ENCODE data around the gene PCBP3.
"Not testable (repeated sequence)": the region's sequence is repeated elsewhere in the genome, so short reads cannot be mapped to it uniquely, and the experiment has no call there.

The PCBP3 gene

DNA sequence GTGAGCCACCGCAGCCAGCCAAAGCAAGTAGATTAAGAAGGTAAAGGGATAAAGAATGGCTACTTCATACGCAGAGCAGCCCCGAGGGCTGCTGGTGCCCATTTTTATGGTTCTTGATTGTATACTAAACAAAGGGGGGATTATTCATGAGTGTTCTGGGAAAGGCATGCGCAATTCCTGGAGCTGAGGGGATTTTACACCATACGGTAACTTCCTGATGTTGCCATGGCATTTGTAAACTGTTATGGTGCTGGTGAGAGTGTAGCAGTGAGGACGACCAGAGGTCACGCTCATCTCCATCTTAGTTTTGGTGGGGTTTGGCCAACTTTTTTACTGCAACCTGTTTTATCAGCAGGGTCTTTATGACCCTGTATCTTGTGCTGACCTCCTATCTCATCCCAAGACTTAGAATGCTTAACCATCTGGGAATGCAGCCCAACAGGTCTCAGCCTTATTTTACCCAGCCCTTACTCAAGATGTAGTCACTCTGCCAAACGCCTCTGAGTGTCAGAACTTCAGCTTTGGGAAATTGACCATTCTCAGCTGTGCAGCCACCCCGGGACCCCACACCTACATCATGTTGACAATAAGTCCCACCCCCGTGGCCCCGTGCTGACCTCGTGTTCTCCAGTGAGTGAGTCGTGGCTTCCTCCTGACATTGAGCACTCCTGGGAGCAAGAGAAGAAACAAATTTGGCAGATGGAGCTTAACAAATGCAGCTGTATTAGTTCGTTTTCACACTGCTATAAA lies 188.6 kb downstream of the PCBP3 start:
- no peak overlapping the region for H3K4me3 ChIP-seq (ENCODE audit: low read depth in 1 of 2, low read length in 2 of 2)
- no peak for TF ChIP-seq EZH2 (IDR thresholded peaks at IDR 0.05; ENCODE audit: borderline replicate concordance, low read depth, low read length, severe bottlenecking)
- TF ChIP-seq, protein P1, sequence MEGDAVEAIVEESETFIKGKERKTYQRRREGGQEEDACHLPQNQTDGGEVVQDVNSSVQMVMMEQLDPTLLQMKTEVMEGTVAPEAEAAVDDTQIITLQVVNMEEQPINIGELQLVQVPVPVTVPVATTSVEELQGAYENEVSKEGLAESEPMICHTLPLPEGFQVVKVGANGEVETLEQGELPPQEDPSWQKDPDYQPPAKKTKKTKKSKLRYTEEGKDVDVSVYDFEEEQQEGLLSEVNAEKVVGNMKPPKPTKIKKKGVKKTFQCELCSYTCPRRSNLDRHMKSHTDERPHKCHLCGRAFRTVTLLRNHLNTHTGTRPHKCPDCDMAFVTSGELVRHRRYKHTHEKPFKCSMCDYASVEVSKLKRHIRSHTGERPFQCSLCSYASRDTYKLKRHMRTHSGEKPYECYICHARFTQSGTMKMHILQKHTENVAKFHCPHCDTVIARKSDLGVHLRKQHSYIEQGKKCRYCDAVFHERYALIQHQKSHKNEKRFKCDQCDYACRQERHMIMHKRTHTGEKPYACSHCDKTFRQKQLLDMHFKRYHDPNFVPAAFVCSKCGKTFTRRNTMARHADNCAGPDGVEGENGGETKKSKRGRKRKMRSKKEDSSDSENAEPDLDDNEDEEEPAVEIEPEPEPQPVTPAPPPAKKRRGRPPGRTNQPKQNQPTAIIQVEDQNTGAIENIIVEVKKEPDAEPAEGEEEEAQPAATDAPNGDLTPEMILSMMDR (IDR thresholded peaks at IDR 0.05; ENCODE audit: borderline replicate concordance, extremely low read depth, low read length, poor library complexity, severe bottlenecking) = no peak
- ATAC-seq (ENCODE audit: insufficient read depth, low read depth) (no peak), DNase-seq (no peak)
- H3K27ac ChIP-seq (ENCODE audit: low read length) = no peak overlapping the region
- H3K27me3 ChIP-seq (ENCODE audit: insufficient read depth, low read length, poor library complexity) = no peaks in the 10 kb centered on the region
- no peak overlapping the region for H3K9ac ChIP-seq (ENCODE audit: low read depth, low read length)
- no peak overlapping the region for H2AFZ ChIP-seq (ENCODE audit: low read depth, low read length)
- H3K4me2 ChIP-seq (ENCODE audit: insufficient read depth, low read length) = no peak overlapping the region
- H3K9me3 ChIP-seq (ENCODE audit: insufficient read depth, low read length, severe bottlenecking) = no peaks in the 10 kb centered on the region
- H3K36me3 ChIP-seq (ENCODE audit: insufficient read depth, low read length) = no peaks in the 10 kb centered on the region
- H4K20me1 ChIP-seq (ENCODE audit: insufficient read depth, low read length) = peaks cover 6% of the 10 kb centered on the region
- no peaks in the 10 kb centered on the region for H3K79me2 ChIP-seq (ENCODE audit: insufficient read depth, low read length)
- H3K4me1 ChIP-seq (ENCODE audit: insufficient read depth, low read length) = peaks cover 6% of the 10 kb centered on the region

DNA sequence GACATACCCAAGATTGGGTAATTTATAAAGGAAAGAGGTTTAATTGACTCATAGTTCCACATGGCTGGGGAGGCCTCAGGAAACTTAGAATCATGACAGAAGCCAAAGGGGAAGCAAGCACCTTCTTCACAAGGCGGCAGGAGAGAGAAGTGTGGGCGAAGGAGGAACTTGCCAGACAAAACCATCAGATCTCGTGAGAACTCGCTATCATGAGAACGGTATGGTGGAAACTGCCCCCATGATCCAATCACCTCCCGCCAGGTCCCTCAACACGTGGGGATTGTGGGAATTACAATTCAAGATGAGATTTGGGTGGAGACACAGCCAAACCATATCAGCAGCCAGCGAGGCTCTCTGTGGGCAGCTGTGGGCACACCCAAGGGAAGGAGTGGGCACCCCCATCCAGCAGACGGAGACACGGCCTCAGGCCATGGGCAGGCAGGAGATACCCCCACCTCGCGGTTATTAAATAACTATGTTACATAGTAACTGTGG lies 189.3 kb downstream of the PCBP3 start:
- not testable (repeated sequence) for H3K36me3 ChIP-seq (ENCODE audit: insufficient read depth, low read length); H3K9me3 ChIP-seq (ENCODE audit: insufficient read depth, low read length, severe bottlenecking); H3K27ac ChIP-seq (ENCODE audit: low read length); H2AFZ ChIP-seq (ENCODE audit: low read depth, low read length); H3K79me2 ChIP-seq (ENCODE audit: insufficient read depth, low read length); H3K4me2 ChIP-seq (ENCODE audit: insufficient read depth, low read length); H3K4me3 ChIP-seq (ENCODE audit: low read depth in 1 of 2, low read length in 2 of 2); H4K20me1 ChIP-seq (ENCODE audit: insufficient read depth, low read length); ATAC-seq (ENCODE audit: insufficient read depth, low read depth); H3K27me3 ChIP-seq (ENCODE audit: insufficient read depth, low read length, poor library complexity); H3K9ac ChIP-seq (ENCODE audit: low read depth, low read length); DNase-seq
- H3K4me1 ChIP-seq (ENCODE audit: insufficient read depth, low read length) = peaks cover 11% of the 10 kb centered on the region

DNA sequence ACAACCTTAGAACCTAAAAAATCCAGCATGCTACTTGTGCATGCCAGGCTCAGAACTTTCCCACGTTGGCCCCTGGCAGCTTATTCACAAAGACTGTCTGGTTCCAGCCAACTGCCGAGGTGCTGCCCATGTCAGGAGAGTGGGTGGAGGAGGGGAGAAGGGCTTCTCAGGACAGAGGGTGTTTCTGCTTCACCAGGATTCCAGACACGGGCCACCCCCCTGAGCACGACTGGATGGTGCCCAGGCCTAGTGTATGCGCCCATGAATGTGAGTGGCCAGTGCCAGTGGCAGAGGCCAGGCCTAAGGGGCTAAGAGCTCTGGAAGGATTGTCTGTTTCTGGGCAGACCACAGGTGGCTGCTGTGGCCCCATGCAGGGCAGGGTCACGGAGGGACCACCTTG lies 189.9 kb downstream of the PCBP3 start:
- no peak for DNase-seq
- Histone ChIP-seq H2AFZ (ENCODE audit: low read depth, low read length) (no peak overlapping the region), H3K9me3 (ENCODE audit: insufficient read depth, low read length, severe bottlenecking) (no peaks in the 10 kb centered on the region), H3K36me3 (ENCODE audit: insufficient read depth, low read length) (no peaks in the 10 kb centered on the region), H4K20me1 (ENCODE audit: insufficient read depth, low read length) (peaks cover 6% of the 10 kb centered on the region), H3K4me2 (ENCODE audit: insufficient read depth, low read length) (no peak overlapping the region), H3K79me2 (ENCODE audit: insufficient read depth, low read length) (no peaks in the 10 kb centered on the region), H3K27ac (ENCODE audit: low read length) (no peak overlapping the region), H3K9ac (ENCODE audit: low read depth, low read length) (no peak overlapping the region), H3K4me1 (ENCODE audit: insufficient read depth, low read length) (peaks cover 11% of the 10 kb centered on the region), H3K27me3 (ENCODE audit: insufficient read depth, low read length, poor library complexity) (no peaks in the 10 kb centered on the region), H3K4me3 (ENCODE audit: low read depth in 1 of 2, low read length in 2 of 2) (no peak overlapping the region)
- no peak for TF ChIP-seq EZH2 (IDR thresholded peaks at IDR 0.05; ENCODE audit: borderline replicate concordance, low read depth, low read length, severe bottlenecking)
- TF ChIP-seq, protein P1 (IDR thresholded peaks at IDR 0.05; ENCODE audit: borderline replicate concordance, extremely low read depth, low read length, poor library complexity, severe bottlenecking) = no peak
- ATAC-seq (ENCODE audit: insufficient read depth, low read depth) = no peak

DNA sequence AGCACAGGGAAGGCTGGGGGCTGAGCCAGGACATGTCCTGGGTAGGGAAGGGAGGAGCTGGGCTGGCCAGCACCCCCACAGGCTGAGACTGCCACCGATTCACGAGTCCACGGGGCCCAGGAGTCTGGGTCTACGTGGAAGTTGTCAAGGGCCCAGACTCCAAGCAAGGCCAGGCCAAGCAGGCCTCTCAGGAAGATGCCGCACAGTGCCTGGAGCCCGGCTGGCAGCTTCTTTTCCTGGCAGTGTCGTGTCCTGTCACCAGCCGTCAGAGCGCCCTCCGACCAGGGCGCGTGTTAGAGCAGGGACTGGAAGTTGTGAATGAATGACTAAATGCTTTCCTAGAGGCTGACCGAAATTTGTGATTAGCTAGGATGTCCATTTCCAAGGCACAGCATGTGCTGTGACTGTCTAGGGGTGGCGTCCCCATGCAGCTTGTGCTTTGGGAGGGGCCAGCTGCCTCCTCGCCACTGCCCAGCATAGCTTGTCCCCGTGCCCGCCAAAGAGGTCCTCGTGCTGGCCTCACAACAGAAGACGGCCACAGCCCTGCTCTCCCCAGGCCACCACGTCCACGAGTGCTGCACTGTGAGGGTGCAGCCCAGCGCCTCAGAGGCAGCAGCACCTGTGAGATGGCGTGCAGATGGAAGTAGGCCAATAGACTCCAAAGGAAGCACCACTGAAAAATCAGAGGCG lies 190.6 kb downstream of the PCBP3 start:
- Histone ChIP-seq H3K27ac (ENCODE audit: low read length) (no peak overlapping the region), H3K4me1 (ENCODE audit: insufficient read depth, low read length) (peaks cover 11% of the 10 kb centered on the region), H3K79me2 (ENCODE audit: insufficient read depth, low read length) (no peaks in the 10 kb centered on the region), H3K9ac (ENCODE audit: low read depth, low read length) (no peak overlapping the region), H3K36me3 (ENCODE audit: insufficient read depth, low read length) (no peaks in the 10 kb centered on the region), H2AFZ (ENCODE audit: low read depth, low read length) (no peak overlapping the region), H3K27me3 (ENCODE audit: insufficient read depth, low read length, poor library complexity) (no peaks in the 10 kb centered on the region), H3K4me3 (ENCODE audit: low read depth in 1 of 2, low read length in 2 of 2) (no peak overlapping the region), H4K20me1 (ENCODE audit: insufficient read depth, low read length) (peaks cover 6% of the 10 kb centered on the region), H3K4me2 (ENCODE audit: insufficient read depth, low read length) (no peak overlapping the region), H3K9me3 (ENCODE audit: insufficient read depth, low read length, severe bottlenecking) (no peaks in the 10 kb centered on the region)
- no peak for ATAC-seq (ENCODE audit: insufficient read depth, low read depth)
- no peak for TF ChIP-seq EZH2 (IDR thresholded peaks at IDR 0.05; ENCODE audit: borderline replicate concordance, low read depth, low read length, severe bottlenecking)
- TF ChIP-seq, protein P1 (IDR thresholded peaks at IDR 0.05; ENCODE audit: borderline replicate concordance, extremely low read depth, low read length, poor library complexity, severe bottlenecking) = no peak
- DNase-seq = no peak
